ENCODE data around the gene OSBP. TPM values are rescaled to one million over a fixed set of nuclear protein-coding genes. Genes with fewer than 3 reads are reported as not detected.

Gene OSBP
- total and polyA plus RNA-seq, 9 of the 15 experiments (the other 6 are each of a cell fraction or from before 2014, with no cell fraction given) = 11.7 to 49.0 (median 28.7) TPM

DNA sequence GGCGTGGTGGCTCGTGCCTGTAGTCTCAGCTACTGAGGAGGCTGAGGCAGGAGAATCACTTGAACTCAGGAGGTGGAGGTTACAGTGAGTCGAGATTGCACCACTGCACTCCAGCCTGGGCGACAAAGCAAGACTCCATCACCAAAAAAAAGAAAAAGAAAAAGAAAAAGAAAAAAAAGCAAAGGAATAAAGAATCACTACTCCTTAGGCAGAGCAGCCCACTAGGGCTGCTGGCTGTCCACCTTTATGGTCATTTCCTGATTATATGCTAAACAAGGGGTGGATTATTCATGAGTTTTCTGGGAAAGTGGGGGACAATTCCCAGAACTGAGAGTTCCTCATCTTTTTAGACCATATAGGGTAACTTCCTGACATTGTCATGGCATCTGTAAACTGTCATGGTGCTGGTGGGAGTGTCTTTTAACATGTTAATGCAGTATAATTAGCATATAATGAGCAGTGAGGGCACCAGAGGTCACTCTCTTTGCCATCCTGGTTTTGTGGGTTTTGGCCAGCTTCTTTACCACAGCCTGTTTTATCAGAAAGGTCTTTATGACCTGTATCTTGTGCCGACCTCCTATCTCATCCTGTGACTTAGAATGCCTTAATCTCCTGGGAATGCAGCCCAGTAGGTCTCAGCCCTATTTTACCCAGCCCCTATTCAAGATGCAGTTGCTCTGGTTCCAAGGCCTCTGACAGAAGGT is 67.8 kb downstream of the OSBP start (continued):
- TF ChIP-seq, protein P1, sequence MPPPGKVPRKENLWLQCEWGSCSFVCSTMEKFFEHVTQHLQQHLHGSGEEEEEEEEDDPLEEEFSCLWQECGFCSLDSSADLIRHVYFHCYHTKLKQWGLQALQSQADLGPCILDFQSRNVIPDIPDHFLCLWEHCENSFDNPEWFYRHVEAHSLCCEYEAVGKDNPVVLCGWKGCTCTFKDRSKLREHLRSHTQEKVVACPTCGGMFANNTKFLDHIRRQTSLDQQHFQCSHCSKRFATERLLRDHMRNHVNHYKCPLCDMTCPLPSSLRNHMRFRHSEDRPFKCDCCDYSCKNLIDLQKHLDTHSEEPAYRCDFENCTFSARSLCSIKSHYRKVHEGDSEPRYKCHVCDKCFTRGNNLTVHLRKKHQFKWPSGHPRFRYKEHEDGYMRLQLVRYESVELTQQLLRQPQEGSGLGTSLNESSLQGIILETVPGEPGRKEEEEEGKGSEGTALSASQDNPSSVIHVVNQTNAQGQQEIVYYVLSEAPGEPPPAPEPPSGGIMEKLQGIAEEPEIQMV (tag; conservative IDR thresholded peaks at IDR 0.05; ENCODE audit: low read depth) = peak; percentile 69
- TF ChIP-seq, protein P2, sequence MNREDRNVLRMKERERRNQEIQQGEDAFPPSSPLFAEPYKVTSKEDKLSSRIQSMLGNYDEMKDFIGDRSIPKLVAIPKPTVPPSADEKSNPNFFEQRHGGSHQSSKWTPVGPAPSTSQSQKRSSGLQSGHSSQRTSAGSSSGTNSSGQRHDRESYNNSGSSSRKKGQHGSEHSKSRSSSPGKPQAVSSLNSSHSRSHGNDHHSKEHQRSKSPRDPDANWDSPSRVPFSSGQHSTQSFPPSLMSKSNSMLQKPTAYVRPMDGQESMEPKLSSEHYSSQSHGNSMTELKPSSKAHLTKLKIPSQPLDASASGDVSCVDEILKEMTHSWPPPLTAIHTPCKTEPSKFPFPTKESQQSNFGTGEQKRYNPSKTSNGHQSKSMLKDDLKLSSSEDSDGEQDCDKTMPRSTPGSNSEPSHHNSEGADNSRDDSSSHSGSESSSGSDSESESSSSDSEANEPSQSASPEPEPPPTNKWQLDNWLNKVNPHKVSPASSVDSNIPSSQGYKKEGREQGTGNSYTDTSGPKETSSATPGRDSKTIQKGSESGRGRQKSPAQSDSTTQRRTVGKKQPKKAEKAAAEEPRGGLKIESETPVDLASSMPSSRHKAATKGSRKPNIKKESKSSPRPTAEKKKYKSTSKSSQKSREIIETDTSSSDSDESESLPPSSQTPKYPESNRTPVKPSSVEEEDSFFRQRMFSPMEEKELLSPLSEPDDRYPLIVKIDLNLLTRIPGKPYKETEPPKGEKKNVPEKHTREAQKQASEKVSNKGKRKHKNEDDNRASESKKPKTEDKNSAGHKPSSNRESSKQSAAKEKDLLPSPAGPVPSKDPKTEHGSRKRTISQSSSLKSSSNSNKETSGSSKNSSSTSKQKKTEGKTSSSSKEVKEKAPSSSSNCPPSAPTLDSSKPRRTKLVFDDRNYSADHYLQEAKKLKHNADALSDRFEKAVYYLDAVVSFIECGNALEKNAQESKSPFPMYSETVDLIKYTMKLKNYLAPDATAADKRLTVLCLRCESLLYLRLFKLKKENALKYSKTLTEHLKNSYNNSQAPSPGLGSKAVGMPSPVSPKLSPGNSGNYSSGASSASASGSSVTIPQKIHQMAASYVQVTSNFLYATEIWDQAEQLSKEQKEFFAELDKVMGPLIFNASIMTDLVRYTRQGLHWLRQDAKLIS (CRISPR knock-in tag; IDR thresholded peaks at IDR 0.05) = peak; percentile 78
- TF ChIP-seq RBFOX2 (IDR thresholded peaks at IDR 0.05; ENCODE audit: low read depth, low read length) = peak; percentile 57
- 0 out of 2 replicates have a peak, but pooled peaks have one; percentile 29 for TF ChIP-seq KHSRP (IDR thresholded peaks at IDR 0.05)
- peak; percentile 72; the same call in 1 of the 2 replicates for TF ChIP-seq ZNF584 (CRISPR knock-in tag; IDR thresholded peaks at IDR 0.05; ENCODE audit: low read depth)
- TF ChIP-seq NBN (IDR thresholded peaks at IDR 0.05; ENCODE audit: low read depth) = peak; percentile 96
- peak; percentile 87 for TF ChIP-seq GTF2E2 (tag; IDR thresholded peaks at IDR 0.05)
- peak; percentile 70 for TF ChIP-seq NCOA4 (IDR thresholded peaks at IDR 0.05; ENCODE audit: partially characterized antibody)
- TF ChIP-seq EP400 (IDR thresholded peaks at IDR 0.05) = peak; percentile 62
- TF ChIP-seq OTX1 (CRISPR knock-in tag; IDR thresholded peaks at IDR 0.05) = peak; percentile 93
- TF ChIP-seq, protein P3, sequence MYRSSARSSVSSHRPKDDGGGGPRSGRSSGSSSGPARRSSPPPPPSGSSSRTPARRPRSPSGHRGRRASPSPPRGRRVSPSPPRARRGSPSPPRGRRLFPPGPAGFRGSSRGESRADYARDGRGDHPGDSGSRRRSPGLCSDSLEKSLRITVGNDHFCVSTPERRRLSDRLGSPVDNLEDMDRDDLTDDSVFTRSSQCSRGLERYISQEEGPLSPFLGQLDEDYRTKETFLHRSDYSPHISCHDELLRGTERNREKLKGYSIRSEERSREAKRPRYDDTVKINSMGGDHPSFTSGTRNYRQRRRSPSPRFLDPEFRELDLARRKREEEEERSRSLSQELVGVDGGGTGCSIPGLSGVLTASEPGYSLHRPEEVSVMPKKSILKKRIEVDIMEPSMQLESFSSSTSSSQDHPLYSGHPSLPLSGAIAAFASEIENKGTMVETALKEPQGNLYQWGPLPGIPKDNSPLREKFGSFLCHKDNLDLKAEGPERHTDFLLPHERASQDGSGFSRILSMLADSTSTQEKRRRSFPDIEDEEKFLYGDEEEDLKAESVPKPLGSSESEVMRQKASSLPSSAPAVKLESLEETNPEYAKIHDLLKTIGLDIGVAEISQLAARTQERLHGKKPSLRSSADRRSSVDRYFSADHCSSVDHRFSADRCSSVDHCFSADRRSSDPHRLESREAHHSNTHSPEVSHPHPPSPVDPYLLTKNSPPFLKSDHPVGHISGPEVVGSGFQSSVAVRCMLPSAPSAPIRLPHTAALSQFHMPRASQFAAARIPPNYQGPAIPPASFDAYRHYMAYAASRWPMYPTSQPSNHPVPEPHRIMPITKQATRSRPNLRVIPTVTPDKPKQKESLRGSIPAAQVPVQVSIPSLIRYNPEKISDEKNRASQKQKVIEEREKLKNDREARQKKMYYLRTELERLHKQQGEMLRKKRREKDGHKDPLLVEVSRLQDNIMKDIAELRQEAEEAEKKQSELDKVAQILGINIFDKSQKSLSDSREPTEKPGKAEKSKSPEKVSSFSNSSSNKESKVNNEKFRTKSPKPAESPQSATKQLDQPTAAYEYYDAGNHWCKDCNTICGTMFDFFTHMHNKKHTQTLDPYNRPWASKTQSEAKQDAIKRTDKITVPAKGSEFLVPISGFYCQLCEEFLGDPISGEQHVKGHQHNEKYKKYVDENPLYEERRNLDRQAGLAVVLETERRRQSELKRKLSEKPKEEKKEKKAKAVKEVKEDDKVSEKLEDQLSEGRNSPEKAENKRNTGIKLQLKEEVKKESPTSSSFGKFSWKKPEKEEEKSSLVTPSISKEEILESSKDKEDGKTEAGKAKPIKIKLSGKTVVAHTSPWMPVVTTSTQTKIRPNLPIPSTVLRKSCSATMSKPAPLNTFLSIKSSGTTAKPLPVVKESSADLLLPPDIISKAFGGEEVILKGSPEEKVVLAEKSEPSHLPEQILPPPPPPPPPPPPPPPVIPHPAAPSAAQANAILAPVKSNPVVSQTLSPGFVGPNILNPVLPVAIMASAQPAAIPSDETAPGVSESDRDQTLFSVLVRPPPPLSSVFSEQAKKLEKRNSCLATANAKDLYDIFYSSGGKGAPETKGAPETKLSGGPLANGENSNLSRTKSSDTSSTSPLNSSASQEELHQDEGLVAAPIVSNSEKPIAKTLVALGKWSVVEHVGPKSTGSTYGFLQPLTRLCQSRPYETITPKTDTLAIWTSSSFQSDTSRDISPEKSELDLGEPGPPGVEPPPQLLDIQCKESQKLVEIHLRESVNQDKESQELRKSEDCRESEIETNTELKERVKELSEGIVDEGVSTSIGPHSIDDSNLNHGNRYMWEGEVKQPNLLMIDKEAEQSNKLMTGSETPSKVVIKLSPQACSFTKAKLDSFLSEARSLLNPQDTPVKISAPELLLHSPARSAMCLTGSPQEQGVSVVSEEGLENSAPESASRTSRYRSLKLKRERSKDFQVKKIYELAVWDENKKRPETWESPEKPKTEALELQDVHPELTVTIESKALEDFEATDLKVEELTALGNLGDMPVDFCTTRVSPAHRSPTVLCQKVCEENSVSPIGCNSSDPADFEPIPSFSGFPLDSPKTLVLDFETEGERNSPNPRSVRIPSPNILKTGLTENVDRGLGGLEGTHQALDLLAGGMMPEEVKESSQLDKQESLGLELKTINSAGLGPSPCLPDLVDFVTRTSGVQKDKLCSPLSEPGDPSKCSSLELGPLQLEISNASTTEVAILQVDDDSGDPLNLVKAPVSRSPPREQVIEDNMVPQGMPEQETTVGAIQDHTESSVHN (IDR thresholded peaks at IDR 0.05; ENCODE audit: borderline replicate concordance in 1 of 2, low read depth in 1 of 2) = 0 out of 4 replicates have a peak, but pooled peaks of 1 of the 2 experiments have one; percentile 34
- TF ChIP-seq EP300 (IDR thresholded peaks at IDR 0.05; ENCODE audit: low read length) = peak; percentile 64; the same call in 1 of the 2 replicates

Data from K562 (cell line).